GM12875 (cell line): ENCODE measurements around the gene ZNF844.

ENCODE experiments used
- H3K4me3 ChIP-seq: one replicate; pipeline ENCODE4 v1.5.1; 2011; ENCODE audit warnings: low read depth, low read length, control low read depth
- CTCF ChIP-seq: IDR thresholded peaks from 2 replicates; pipeline ENCODE4 v1.5.1; 2011; ENCODE audit warnings: low read depth, mild to moderate bottlenecking, control low read depth, inconsistent platforms, low read length, moderate library complexity, borderline replicate concordance; ENCODE audit not compliant: insufficient read depth

Gene ZNF844

DNA sequence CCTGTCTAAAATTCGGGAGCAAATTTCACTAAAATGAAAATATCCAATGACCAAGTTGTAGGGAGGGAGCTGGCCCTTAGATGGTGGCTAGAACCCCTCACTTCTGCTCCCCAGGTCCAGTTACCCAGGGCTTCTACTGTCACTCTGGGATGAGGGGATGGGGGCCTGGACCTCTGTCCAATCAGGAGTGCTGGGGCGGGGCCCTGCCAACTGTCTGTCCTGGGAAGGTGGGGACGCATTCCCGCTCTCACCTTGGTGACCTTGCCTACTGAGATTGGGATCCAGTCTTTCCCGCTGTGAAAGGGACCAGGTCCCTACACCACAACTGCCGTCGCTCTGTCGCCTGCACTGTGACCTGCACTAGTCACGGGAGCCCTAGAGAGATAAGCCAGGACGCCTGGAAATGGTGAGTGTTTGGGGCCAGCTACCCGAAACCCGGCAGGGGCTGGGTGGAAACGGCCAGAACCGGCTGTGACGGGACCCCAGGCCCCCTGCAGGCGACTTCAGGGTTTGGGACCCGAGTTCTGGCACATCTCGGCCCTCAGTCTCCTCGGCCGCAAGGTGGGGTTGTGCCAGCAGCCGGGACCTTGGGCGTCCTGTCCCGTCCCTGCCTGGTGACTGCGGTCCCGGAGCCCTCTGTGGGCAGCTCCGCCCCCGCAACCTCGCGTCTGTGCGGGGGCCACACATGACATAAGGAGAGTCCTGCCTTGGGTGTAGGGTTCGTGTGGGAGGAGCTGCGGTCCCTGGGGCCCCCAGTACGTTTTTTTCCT is 52.9 kb downstream of the ZNF844 start:
- TF ChIP-seq CTCF, result no peak
- H3K4me3 ChIP-seq, result no peak overlapping the region

DNA sequence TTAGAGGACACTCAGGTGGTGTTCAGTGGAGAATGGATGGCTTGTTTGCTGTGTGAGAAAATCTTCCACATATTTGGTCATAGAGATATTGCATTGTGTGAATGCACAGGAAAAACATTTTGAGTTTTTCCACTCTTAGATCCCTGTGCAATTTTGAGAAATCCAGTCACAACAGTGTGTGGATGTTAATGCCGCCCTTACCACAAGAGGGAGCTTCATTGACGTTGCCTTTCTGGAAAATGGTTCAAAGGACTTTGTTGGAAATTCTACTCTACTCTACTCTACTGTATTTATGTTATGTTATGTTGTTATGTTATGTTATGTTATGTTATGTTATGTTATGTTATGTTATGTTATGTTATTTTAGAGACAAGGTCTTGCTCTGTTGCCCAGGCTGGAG is 62.2 kb downstream of the ZNF844 start:
- peak; percentile 21; the same call in 1 of the 2 replicates for TF ChIP-seq CTCF
- no peak overlapping the region for H3K4me3 ChIP-seq
